IMR-90 (cell line): ENCODE data around the gene RABL2A. TPM values are rescaled to one million over a fixed set of nuclear protein-coding genes. Genes with fewer than 3 reads are reported as not detected.

Experiments used
- microRNA-seq, 2 experiments: library from miRNA; stranded (forward) in 1 of 2; unstranded in 1 of 2; fragments of 10-50 nt in 1 of 2; fragments of <30 nt in 1 of 2; gene quantifications in 1 of 2; microRNA quantifications in 1 of 2; one replicate each; pipeline versions ENCODE3 to v1.1.0; 2013 to 2020; ENCODE audit not compliant: insufficient read depth in 1 of 2, insufficient read length in 1 of 2, unreplicated experiment in 1 of 2
- polyA plus RNA-seq, 3 experiments: library from polyadenylated mRNA; depleted of rRNA; stranded (reverse); fragments of >200 nt; gene quantifications; 2 replicates each; pipeline ENCODE4 v1.2.3, GENCODE V29; 2012; ENCODE audit warnings: low replicate concordance in 1 of 3
- small RNA-seq, 5 experiments: library from RNA; depleted of rRNA; stranded (forward); fragments of <200 nt; gene quantifications; one replicate each; pipeline ENCODE3, GENCODE V24; 2012
- total RNA-seq: library from RNA; depleted of rRNA; stranded (reverse); fragments of >200 nt; gene quantifications from 2 replicates; pipeline ENCODE4 v1.2.3, GENCODE V29; 2012; rRNA removed

The RABL2A gene
- total and polyA plus RNA-seq, 2 of the 4 experiments (the other 2 are of a cell fraction): 3.9 to 11.0 TPM

Small RNAs within 50 kb of the gene (microRNA-seq; reads per million reads assigned to microRNA genes)
- 0 reads per million in 2 experiments for gene MIR1302-3 (ENCODE audit: insufficient read depth in 1 of 2, insufficient read length in 1 of 2, unreplicated experiment in 1 of 2)
- not detected for gene RNU6-744P (ENCODE audit: insufficient read depth, insufficient read length)

Small RNAs within 50 kb of the gene (small RNA-seq; reads per million reads assigned to genes)
- gene MIR1302-3 (0 reads per million in 5 experiments), gene RNU6-744P (0 reads per million in 5 experiments)

Other genes starting within 250 kb of the RABL2A start
- gene ZNG1B, start 189.6 kb upstream of the RABL2A start, total RNA-seq: 7.0 and 17.2 TPM in 2 replicates
- 9.7 and 11.2 TPM in 2 replicates for gene ZNG1B, start 189.6 kb upstream of the RABL2A start, polyA plus RNA-seq (2012; rRNA removed)
- gene FOXD4L1, start 128.6 kb upstream of the RABL2A start, total RNA-seq: not detected in 2 replicates
- gene FOXD4L1, start 128.6 kb upstream of the RABL2A start, polyA plus RNA-seq (2012; rRNA removed): not detected in 2 replicates
- 93.4 and 106 TPM in 2 replicates for gene SLC35F5, start 129.4 kb downstream of the RABL2A start, total RNA-seq
- gene SLC35F5, start 129.4 kb downstream of the RABL2A start, polyA plus RNA-seq (2012; rRNA removed): 22.6 and 30.5 TPM in 2 replicates